ENCODE measurements around the gene DPEP2.

DNA sequence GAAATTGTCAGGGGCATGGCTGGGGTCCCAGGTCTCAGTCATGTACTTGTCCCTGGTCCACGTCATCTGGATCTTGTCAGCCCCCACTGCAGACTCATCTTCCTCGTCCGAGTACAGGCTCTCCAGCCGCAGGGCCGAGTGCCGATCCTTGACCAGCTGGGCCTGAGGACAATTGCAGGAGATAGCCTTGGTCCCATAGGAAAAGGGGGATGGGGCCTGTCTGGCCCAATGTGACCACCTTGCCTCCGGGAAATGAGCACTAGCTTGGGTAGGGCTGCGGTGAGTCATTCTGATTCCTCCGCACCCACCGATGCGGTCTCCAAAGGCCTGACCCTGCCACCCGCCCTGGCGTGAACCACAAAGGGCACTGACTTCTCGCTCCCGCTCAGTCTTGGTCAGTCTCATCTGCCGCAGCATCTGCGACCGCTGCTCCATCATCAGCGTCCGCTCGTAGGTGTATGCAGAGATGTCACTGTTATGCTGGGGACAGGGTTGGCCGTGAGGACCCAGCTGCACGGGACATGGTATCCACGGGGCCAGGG lies 53.8 kb downstream of the DPEP2 start:
- TF ChIP-seq, protein P1, sequence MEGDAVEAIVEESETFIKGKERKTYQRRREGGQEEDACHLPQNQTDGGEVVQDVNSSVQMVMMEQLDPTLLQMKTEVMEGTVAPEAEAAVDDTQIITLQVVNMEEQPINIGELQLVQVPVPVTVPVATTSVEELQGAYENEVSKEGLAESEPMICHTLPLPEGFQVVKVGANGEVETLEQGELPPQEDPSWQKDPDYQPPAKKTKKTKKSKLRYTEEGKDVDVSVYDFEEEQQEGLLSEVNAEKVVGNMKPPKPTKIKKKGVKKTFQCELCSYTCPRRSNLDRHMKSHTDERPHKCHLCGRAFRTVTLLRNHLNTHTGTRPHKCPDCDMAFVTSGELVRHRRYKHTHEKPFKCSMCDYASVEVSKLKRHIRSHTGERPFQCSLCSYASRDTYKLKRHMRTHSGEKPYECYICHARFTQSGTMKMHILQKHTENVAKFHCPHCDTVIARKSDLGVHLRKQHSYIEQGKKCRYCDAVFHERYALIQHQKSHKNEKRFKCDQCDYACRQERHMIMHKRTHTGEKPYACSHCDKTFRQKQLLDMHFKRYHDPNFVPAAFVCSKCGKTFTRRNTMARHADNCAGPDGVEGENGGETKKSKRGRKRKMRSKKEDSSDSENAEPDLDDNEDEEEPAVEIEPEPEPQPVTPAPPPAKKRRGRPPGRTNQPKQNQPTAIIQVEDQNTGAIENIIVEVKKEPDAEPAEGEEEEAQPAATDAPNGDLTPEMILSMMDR (IDR thresholded peaks at IDR 0.05), result no peak
- TF ChIP-seq EZH2 (IDR thresholded peaks at IDR 0.05), result no peak

Measured in neural progenitor cell (in vitro differentiated cells).